ENCODE data around the gene LRMDA.

GRCh38 chr10:75426880-75427279 lies 4.5 kb upstream of the LRMDA start:
- TF ChIP-seq CTCF (IDR thresholded peaks at IDR 0.05; ENCODE audit: borderline replicate concordance, extremely low read depth, low read length, poor library complexity, severe bottlenecking) = no peak
- TF ChIP-seq EZH2 (IDR thresholded peaks at IDR 0.05; ENCODE audit: borderline replicate concordance, low read depth, low read length, severe bottlenecking) = no peak

All from DND-41 (cell line).